Measurements from ENCODE around the gene MCOLN1.

The MCOLN1 gene

GRCh38 chr19:7522072-7522922, at the start of gene MCOLN1:
TSS of gene MCOLN1 (plus strand) at chr19:7522624. CDS start at chr19:7522751, 127 bp downstream.
- peak; percentile 86 for DNase-seq

- no peak for DNase-seq
Measured at GRCh38 chr19:7475665-7476064, 46.8 kb upstream of the MCOLN1 start.

GRCh38 chr19:7476241-7476640, 46.2 kb upstream of the MCOLN1 start:
- no peak for DNase-seq

- no peak for DNase-seq
Measured at GRCh38 chr19:7476777-7477494, 45.5 kb upstream of the MCOLN1 start.

- no peak for DNase-seq
Measured at GRCh38 chr19:7477758-7478157, 44.7 kb upstream of the MCOLN1 start.

- no peak for DNase-seq
Measured at GRCh38 chr19:7478173-7478842, 44.1 kb upstream of the MCOLN1 start.

GRCh38 chr19:7478843-7479227, 43.6 kb upstream of the MCOLN1 start:
- no peak for DNase-seq

GRCh38 chr19:7480222-7480969, 42.0 kb upstream of the MCOLN1 start:
- no peak for DNase-seq

GRCh38 chr19:7480970-7481255, 41.5 kb upstream of the MCOLN1 start:
- DNase-seq, result no peak

- DNase-seq, result no peak
Measured at GRCh38 chr19:7482584-7483439, 39.6 kb upstream of the MCOLN1 start.

GRCh38 chr19:7483720-7484201, 38.7 kb upstream of the MCOLN1 start:
- no peak for DNase-seq

- DNase-seq, result no peak
Measured at GRCh38 chr19:7486923-7487322, 35.5 kb upstream of the MCOLN1 start.

- peak; percentile 58 for DNase-seq
Measured at GRCh38 chr19:7488736-7489353, 33.6 kb upstream of the MCOLN1 start, which contains the start of gene PEX11G. TSS of gene PEX11G (minus strand) at chr19:7489035. CDS start at chr19:7489010, 25 bp downstream.

GRCh38 chr19:7489609-7490044, 32.8 kb upstream of the MCOLN1 start:
- no peak for DNase-seq

- DNase-seq, result no peak
Measured at GRCh38 chr19:7492142-7492541, 30.3 kb upstream of the MCOLN1 start.

GRCh38 chr19:7492558-7492957, 29.9 kb upstream of the MCOLN1 start:
- DNase-seq, result no peak

- no peak for DNase-seq
Measured at GRCh38 chr19:7494416-7495098, 27.9 kb upstream of the MCOLN1 start.

- DNase-seq, result no peak
Measured at GRCh38 chr19:7497292-7497691, 25.1 kb upstream of the MCOLN1 start.

GRCh38 chr19:7500811-7501450, 21.5 kb upstream of the MCOLN1 start:
- DNase-seq, result peak; percentile 55

- DNase-seq, result no peak
Measured at GRCh38 chr19:7502552-7502951, 19.9 kb upstream of the MCOLN1 start.

Measured in DMS 273 treated with DMSO at 0.1 percent for 48 hours (cell line).